SKM-1 treated with dmso at 0.1 percent for 144 hours (cell line): ENCODE measurements around the gene THUMPD1.
"Not testable (repeated sequence)": the region's sequence is repeated elsewhere in the genome, so short reads cannot be mapped to it uniquely, and the experiment has no call there.

Source experiments
- DNase-seq: peaks from one replicate; lab custom pipeline; 2025; ENCODE audit not compliant: unreplicated experiment; lab: John Stamatoyannopoulos, UW

THUMPD1 gene

DNA sequence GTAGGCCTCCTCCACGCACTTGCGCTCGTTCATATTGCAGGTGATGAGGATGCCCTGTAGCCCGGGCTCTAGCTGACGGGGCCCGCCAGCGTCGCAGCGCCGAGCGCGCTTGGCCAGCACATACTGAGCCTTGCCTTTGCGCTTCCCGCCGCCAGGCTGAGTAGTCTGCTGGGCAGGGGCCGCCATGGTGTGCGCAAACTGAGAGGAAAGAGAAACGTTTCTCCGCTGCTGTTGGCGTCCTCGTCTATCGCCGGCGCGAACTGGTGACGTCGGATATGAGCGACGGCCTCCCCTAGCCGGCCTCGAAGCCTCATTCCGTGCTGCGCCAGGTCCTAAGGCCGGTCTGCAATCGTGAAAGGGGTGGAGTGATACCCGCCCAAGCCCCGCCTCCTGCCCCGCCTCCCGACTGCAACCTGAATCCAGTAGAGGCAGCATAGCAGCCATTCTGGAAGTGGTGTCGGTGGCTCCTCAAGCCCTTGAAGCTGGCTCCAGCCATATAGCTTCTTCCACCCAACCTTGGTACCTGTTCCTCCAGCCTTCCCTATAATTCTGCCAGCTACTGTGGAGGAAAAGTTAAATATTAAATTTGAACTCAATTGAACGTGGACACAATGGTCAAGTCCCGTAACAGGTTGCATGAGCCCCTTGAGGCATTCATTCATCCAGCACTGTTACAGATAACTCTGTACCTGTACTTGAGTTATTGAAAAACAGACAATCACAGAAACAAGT lies at the start of gene THUMPD1:
Gene THUMPD1, minus strand, starts transcription at position 265 of the 732 bp plus-strand sequence. Its CDS starts 79 bp downstream, at position 186.
- peak; percentile 89 for DNase-seq

DNA sequence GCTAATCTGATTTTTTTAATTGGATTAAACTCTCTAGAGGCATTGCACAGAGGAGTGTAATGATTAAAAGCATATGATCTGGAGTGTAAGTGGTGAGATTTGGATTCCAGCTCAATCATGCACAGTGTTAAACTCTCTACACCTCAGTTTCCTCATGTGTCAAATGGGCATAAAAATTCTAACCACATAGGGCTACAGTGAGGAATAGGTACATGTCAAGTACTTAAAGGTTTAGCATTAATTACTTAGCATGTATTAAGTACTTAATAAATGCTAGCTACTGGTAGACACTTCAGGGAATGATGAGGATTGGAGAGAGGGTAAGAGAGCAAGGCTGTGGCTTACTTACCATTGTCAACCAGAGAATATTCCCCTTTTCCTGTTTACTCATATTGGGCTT lies 47.5 kb upstream of the THUMPD1 start:
- no peak for DNase-seq

DNA sequence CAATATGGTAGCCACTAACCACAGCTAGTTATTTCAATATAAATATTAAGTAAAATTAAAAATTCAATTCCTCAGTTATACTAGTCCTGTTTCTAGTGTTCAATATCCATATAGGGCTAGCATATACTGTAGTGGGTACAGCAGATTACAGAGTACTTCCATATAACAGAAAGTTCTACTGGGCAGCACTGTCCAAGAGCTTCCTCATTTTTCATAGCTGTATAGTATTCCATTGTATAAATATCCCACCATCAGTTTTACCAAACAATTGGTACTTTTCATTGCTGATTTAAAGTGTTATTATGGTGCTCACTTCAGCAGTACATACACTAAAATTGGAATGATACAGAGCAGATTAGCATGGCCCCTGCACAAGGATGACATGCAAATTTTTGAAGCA lies 42.6 kb upstream of the THUMPD1 start:
- no peak for DNase-seq

DNA sequence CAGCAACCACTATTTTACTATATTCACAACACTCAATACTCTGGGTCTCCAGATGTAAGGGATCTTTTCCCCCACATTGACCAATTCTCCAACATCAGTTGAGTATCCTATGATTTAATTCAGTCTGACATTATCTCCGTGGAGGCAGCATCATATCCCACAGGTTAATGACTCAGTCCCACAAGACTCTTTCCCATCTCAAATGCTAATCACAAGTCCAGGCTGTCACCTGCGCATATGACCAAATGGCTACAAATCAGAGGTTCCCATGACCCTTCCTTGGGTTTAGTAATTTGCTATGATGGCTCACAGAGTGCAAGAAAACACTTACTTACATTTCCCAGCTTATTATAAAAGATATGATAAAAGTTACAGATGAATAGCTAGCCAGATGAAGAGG lies 40.9 kb upstream of the THUMPD1 start:
- no peak for DNase-seq

DNA sequence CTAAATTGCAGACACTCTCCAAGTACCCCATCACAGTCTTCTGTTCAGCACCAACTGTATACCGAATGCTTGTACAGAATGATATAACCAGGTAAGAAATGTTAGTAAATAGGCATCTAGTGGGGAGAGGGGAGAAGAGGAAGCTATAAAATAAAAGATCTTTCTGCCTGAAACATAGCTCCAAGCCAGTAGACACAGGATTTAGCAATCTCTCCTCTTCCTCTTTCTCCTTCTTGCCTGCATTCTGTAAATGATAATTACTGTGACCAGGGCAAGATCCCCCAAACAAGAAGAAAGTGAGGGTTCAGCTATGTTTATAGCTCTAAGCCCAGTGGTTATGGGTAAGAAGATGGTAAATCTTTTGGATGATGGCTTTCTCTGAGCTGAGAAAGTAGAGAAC lies 40.1 kb upstream of the THUMPD1 start:
- DNase-seq, result peak; percentile 78

- peak; percentile 56 for DNase-seq
Measured at GRCh38 chr16:20774703-20775362, 33.2 kb upstream of the THUMPD1 start.

DNA sequence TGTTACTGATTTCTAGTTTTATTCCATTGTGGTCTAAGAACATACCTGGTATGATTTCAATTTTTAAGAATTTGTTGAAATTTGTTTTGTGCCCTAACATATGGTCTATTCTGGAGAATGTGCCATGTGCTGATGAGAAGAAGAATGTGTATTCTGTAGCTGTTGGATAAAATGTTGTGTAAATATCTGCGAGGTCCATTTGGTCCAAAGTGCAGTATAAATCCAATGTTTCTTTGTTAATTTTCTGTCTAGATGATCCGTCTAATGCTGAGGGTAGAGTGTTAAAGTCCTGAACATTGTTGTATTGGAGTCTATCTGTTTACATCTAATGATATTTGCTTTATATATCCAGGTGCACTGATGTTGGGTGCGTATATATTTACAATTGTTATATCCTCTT lies 32.1 kb upstream of the THUMPD1 start:
- no peak for DNase-seq

DNA sequence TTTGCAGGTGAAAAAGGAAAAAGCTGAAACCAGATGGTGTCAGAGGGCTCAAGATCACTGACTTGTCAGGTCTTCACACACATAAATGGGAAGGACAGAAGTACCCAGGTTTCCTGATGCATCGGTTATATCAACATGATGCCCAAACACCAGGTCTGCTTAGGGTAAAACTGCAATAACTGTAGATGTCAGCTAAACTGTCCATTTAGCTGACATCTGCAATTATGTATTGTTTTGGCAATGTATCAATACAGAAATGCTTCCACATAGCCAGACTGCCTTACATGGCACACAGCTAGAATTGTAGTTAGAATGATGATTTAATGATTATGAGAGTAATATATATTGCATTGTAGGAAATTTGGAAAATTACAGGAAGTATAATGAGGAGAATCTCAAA lies 27.2 kb upstream of the THUMPD1 start:
- DNase-seq, result no peak

DNA sequence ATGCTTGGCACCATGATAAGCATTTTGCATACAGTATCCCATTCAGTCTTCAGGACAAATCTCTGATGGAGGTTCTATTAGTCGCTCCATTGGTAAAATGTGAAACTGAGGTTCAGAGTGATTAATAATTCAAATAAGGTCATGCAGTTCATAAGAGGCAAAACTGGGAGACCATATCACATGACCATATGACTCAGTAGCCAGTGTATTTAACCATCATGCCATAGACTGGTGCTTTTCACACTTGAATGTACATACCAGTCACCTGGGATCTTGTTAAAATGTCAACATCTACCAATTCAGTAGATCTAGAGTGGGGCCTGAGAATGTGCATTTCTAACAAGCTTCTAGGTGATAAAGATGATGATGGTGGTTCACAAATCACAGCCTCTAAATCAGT lies 26.5 kb upstream of the THUMPD1 start:
- DNase-seq, result no peak

- no peak for DNase-seq
Measured at GRCh38 chr16:20767577-20767976, 26.0 kb upstream of the THUMPD1 start.

GRCh38 chr16:20766294-20766693 lies 24.7 kb upstream of the THUMPD1 start:
- DNase-seq, result no peak

- no peak for DNase-seq
Measured at GRCh38 chr16:20765732-20766131, 24.1 kb upstream of the THUMPD1 start.

DNA sequence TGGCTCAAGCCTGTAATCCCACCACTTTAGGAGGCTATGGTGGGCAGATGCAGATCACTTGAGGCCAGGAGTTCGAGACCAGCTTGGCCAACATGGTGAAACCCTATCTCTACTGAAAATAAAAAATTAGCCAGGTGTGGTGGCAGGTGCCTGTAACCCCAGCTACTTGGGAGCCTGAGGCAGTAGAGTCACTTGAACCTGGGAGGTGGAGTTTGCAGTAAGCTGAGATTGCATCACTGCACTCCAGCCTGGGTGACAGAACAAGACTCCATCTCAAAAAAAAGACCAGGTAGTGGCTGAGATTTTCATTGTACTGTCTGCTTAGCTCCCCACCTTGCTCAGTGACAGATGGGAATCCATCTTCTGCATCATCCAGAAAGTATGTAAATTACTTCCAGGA lies 22.8 kb upstream of the THUMPD1 start:
- not testable (repeated sequence) for DNase-seq

DNA sequence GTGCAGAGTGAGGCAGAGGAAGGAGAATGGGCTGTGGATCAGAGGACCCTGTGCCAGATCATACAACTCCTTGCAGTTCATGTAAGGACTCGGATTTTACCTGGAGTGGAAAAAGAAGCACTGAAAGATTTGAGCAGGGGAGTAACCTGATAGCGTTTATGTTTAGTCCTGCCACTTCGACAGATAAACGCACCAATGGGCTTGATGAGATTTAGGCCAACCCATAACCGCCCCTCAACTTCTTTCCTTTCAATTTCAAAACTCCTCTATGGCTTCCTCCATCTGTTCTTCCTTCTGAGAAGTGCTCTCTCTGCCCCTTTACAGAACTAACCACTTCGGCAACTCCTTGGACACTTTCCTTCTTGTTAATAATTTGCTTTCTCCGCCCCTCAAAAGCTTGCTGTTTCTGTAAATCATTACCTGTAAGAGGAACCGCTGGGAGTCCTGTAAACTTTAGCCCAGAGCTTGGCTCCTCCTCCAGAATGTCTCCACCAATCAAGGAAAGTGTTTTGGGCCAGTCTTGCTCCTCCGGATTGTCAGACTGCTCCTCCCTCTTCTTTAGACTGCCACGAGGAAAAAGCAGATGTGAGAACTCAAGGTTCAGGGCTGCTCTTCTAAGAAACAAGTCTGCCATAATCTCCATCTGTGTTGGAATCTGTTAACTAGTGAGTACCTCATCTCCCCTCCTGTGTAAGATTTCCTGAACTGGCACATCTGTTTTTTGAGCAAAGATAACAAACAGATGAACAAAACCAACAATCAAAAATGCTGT lies 22.0 kb upstream of the THUMPD1 start, which contains the start of gene ACSM3:
Gene ACSM3, plus strand, starts transcription at position 554 of the 772 bp plus-strand sequence. CDS start 6,021 bp downstream, outside the sequence.
- DNase-seq, result peak; percentile 15

DNA sequence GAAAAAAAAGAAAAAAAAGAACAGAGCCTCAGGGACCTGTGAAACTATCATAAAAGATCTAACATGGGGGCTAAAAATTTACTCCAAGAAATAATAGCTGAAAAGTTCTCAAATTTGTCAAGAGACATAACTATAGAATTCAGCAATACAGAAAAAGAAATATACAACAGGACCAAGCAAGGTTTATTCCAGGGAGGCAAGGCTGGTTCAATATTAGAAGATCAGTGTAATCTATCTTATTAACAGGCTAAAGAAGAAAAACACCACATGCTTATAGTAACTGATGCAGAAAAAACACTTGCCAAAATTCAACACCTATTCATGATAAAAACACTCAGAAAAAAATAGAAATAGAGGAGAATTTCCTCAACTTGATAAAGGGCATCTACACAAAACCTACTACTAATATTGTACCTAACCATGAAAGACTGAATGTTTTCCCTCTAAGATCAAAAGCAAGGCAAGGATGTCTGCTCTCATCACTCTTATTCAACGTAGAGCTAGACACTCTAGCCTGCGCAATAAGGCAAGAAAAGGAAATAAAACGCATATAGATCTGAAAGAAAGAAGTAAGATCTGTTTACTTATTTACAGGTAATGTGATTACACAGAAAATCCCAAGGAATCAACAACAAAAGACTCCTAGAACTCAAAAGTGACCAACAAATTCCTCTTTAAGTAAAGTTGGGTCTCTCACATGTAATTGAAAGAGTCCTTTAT lies 20.9 kb upstream of the THUMPD1 start:
- no peak for DNase-seq

DNA sequence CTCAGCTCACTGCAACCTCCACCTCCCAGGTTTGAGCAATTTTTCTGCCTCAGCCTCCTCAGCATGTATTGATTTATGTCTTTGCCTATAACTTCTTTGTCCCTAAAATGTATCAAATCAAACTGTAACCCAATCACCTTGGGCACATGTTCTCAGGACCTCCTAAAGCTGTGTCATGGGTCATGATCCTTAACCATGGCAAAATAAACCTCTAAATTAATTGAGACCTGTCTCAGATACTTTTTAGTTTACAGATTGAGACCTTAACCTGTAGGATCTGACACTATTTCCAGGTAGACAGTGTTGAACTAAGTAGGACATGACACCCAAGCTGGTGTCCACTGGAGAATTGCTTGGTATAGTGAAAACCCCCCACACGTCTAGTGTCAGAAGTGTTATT lies 19.6 kb upstream of the THUMPD1 start:
- DNase-seq, result no peak

DNA sequence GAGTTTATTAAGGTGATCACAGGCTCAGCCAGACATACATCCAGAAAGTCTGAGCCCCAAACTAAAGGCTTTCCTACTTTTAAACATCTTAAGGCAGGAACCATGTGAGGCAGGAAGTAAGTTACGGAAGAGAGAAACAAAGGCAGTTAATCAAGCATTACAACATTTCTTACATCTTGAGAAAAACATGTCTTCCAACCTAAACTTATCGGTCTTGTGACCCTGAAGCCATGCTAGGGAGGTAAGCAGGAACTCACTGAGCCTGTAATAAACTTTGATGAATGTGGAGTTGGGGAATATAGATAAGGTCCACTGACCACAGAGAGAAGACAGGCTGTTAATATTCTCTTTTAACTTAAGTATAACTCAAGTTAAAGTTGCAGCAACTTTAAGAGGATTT lies 18.7 kb upstream of the THUMPD1 start:
- no peak for DNase-seq

DNA sequence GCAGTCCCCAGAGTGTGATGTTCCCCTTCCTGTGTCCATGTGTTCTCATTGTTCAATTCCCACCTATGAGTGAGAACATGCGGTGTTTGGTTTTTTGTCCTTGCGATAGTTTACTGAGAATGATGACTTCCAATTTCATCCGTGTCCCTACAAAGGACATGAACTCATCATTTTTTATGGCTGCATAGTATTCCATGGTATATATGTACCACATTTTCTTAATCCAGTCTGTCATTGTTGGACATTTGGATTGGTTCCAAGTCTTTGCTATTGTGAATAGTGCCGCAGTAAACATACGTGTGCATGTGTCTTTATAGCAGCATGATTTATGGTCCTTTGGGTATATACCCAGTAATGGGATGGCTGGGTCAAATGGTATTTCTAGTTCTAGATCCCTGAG lies 14.2 kb upstream of the THUMPD1 start:
- DNase-seq, result not testable (repeated sequence)

DNA sequence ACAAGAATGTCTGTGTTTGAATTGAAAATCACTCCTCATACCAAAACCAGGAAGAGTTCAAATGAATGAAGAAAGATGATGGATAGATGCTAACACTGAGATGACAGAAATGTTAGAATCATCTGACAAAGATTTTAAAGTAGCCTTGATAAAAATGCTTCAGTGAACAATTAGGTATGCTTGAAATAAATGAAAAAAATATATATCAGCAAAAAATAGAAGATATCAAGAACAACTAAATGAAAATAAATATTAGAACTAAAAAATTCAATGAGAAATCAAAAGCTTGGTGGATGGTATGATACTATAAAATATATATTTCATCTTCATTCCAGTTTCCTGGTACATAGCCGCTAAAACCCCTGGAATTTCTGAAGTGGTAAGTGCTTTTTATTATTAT lies 13.6 kb upstream of the THUMPD1 start:
- no peak for DNase-seq

DNA sequence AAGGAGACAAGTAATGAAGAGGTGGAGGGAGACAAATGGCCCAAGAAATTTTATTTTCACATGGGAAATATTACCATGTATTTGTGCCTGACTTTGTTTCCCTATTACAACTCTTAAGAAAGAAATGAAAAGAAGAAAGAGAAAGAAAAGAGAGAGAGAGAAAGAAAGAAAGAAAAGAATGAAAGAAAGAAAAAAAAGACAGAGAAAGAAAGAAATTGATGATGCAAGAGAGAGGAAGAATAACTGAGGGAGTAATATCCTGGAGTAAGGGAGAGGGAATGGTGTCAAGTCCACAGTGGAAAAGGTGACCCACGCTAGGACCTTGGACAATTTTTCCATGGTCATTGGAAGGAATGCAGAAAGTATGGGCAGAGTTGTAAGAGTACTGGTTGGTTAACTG lies 12.1 kb upstream of the THUMPD1 start:
- DNase-seq, result no peak

DNA sequence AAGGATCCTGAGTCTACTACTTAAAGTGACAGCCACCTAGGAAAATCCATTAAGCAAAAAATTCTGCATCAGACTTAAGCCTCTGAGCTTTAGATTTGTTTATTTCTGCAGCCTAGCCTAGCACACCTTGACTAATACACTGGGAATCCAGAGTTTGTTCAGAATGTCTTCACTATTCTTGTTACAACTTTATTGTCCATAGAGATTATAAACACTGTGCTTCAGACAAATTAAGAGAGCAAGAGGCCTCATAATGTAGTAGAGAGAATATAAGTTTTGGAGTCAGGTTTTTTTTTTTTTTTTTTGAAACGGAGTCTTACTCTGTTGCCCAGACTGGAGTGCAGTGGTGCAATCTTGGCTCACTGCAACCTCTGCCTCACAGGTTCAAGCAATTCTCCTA lies 8.9 kb upstream of the THUMPD1 start:
- DNase-seq, result no peak
